OCI-LY3 (cell line): ENCODE measurements around the gene ADGRG7.

ENCODE experiments used
- H2AFZ ChIP-seq: fragments of 200-600, 300-600 bp; shearing (Covaris generic); 2 replicates; pipeline ENCODE4 v1.6.0; 2014; ENCODE audit warnings: antibody characterized with exemption, low read depth, low read length
- H3K27ac ChIP-seq: fragments of 200-600, 300-600 bp; sonication (generic); 2 replicates; pipeline ENCODE4 v1.5.1; 2014; ENCODE audit warnings: mild to moderate bottlenecking, low read length, moderate library complexity, mixed read lengths
- H3K27me3 ChIP-seq: fragments of 200-600, 300-600 bp; sonication (generic); 2 replicates; pipeline ENCODE4 v1.6.1; 2014; ENCODE audit warnings: low read depth, low read length, mixed read lengths
- H3K36me3 ChIP-seq: fragments of 200-600, 300-600 bp; sonication (generic); replicated peaks from 2 replicates; pipeline ENCODE3; 2014; ENCODE audit warnings: low read depth, low read length, mixed read lengths
- H3K4me1 ChIP-seq: fragments of 300-600, 200-600 bp; sonication (generic); 2 replicates; pipeline ENCODE4 v1.6.1; 2014; ENCODE audit warnings: low read length, mixed read lengths
- H3K4me2 ChIP-seq: fragments of 200-600, 300-600 bp; sonication (generic); 2 replicates; pipeline ENCODE4 v1.6.1; 2014; ENCODE audit warnings: low read length, mixed read lengths
- H3K4me3 ChIP-seq: fragments of 300-600, 200-600 bp; sonication (generic); 2 replicates; pipeline ENCODE4 v1.5.1; 2014; ENCODE audit warnings: antibody characterized with exemption, mild to moderate bottlenecking, low read length, moderate library complexity
- H3K79me2 ChIP-seq: fragments of 300-600, 200-600 bp; shearing (Covaris generic); 2 replicates; pipeline ENCODE4 v1.6.1; 2014; ENCODE audit warnings: mild to moderate bottlenecking, low read length, mixed read lengths
- H3K9ac ChIP-seq: fragments of 300-600, 200-600 bp; shearing (Covaris generic); 2 replicates; pipeline ENCODE4 v1.6.0; 2014; ENCODE audit warnings: mild to moderate bottlenecking, low read length, moderate library complexity
- H3K9me3 ChIP-seq: fragments of 200-600, 300-600 bp; shearing (Covaris generic); 2 replicates; pipeline ENCODE4 v1.6.1; 2014; ENCODE audit warnings: low read length, mixed read lengths; ENCODE audit not compliant: insufficient read depth
- H4K20me1 ChIP-seq: fragments of 200-600, 300-600 bp; sonication (generic); 2 replicates; pipeline ENCODE4 v1.6.1; 2016; ENCODE audit warnings: low read length, mixed read lengths; ENCODE audit not compliant: insufficient read depth
- CTCF ChIP-seq: fragments of 200-600, 300-600 bp; sonication (generic); IDR thresholded peaks from 2 replicates; pipeline ENCODE4 v1.5.1; 2014; ENCODE audit warnings: antibody characterized with exemption, low read length, low read depth
- EZH2phosphoT487 ChIP-seq: fragments of 200-600 bp; shearing (Covaris generic); IDR thresholded peaks from 2 replicates; pipeline ENCODE4 v1.6.1; 2018; ENCODE audit warnings: antibody characterized with exemption, mixed run types, low read depth

Gene ADGRG7

GRCh38 chr3:100602506-100603444, 6.6 kb upstream of the ADGRG7 start:
- no peak for TF ChIP-seq EZH2phosphoT487
- TF ChIP-seq CTCF = no peak
- H3K27ac ChIP-seq = peak overlapping the region; percentile 43
- no peaks in the 10 kb centered on the region for H3K79me2 ChIP-seq
- H3K36me3 ChIP-seq = no peaks in the 10 kb centered on the region
- no peaks in the 10 kb centered on the region for H4K20me1 ChIP-seq
- H2AFZ ChIP-seq = peak overlapping the region; percentile 41
- H3K4me3 ChIP-seq = peak overlapping the region; percentile 66
- peaks cover 33% of the 10 kb centered on the region for H3K4me1 ChIP-seq
- peak overlapping the region; percentile 38 for H3K9ac ChIP-seq
- peak overlapping the region; percentile 79 for H3K4me2 ChIP-seq
- no peaks in the 10 kb centered on the region for H3K27me3 ChIP-seq
- H3K9me3 ChIP-seq = no peaks in the 10 kb centered on the region

GRCh38 chr3:100603469-100603868, 5.9 kb upstream of the ADGRG7 start:
- Histone ChIP-seq H3K4me3 (peak overlapping the region; percentile 66), H3K4me1 (peaks cover 40% of the 10 kb centered on the region), H3K27me3 (no peaks in the 10 kb centered on the region), H3K79me2 (no peaks in the 10 kb centered on the region), H3K27ac (peak overlapping the region; percentile 43), H3K9ac (peak overlapping the region; percentile 38), H3K4me2 (peak overlapping the region; percentile 79), H3K9me3 (no peaks in the 10 kb centered on the region), H2AFZ (peak overlapping the region; percentile 41), H3K36me3 (no peaks in the 10 kb centered on the region), H4K20me1 (no peaks in the 10 kb centered on the region)
- no peak for TF ChIP-seq EZH2phosphoT487
- TF ChIP-seq CTCF = peak; percentile 54

- no peaks in the 10 kb centered on the region for H3K79me2 ChIP-seq
- no peaks in the 10 kb centered on the region for H3K36me3 ChIP-seq
- TF ChIP-seq EZH2phosphoT487 (no peak), CTCF (no peak)
- H4K20me1 ChIP-seq = no peaks in the 10 kb centered on the region
- no peak overlapping the region for H2AFZ ChIP-seq
- H3K27ac ChIP-seq = no peak overlapping the region
- H3K9me3 ChIP-seq = no peaks in the 10 kb centered on the region
- H3K27me3 ChIP-seq = no peaks in the 10 kb centered on the region
- no peak overlapping the region for H3K9ac ChIP-seq
- H3K4me1 ChIP-seq = peaks cover 41% of the 10 kb centered on the region
- no peak overlapping the region for H3K4me3 ChIP-seq
- H3K4me2 ChIP-seq = no peak overlapping the region
Measured at GRCh38 chr3:100605358-100605757, 4.0 kb upstream of the ADGRG7 start.

GRCh38 chr3:100606894-100607512, 2.4 kb upstream of the ADGRG7 start:
- Histone ChIP-seq H3K4me2 (peak overlapping the region; percentile 44), H4K20me1 (no peaks in the 10 kb centered on the region), H3K36me3 (no peaks in the 10 kb centered on the region), H3K4me3 (no peak overlapping the region), H3K27me3 (no peaks in the 10 kb centered on the region), H3K27ac (no peak overlapping the region; the same call in 1 of the 2 replicates), H3K9ac (no peak overlapping the region), H3K79me2 (no peaks in the 10 kb centered on the region), H3K9me3 (no peaks in the 10 kb centered on the region), H2AFZ (no peak overlapping the region), H3K4me1 (peaks cover 41% of the 10 kb centered on the region)
- peak; percentile 15; the same call in 1 of the 2 replicates for TF ChIP-seq CTCF
- TF ChIP-seq EZH2phosphoT487 = no peak
